Activated naive CD4-positive, alpha-beta T cell treated with Interleukin-2 at 50 U/mL for 16 hours (primary cell): ENCODE results near the gene CDADC1.
A peak's percentile ranks its signal among the peaks of the same experiment; 100 is the strongest.

Experiments used
- DNase-seq: peaks from one replicate; pipeline ENCODE4 v3.0.0-alpha.2; 2020

Gene CDADC1

DNA sequence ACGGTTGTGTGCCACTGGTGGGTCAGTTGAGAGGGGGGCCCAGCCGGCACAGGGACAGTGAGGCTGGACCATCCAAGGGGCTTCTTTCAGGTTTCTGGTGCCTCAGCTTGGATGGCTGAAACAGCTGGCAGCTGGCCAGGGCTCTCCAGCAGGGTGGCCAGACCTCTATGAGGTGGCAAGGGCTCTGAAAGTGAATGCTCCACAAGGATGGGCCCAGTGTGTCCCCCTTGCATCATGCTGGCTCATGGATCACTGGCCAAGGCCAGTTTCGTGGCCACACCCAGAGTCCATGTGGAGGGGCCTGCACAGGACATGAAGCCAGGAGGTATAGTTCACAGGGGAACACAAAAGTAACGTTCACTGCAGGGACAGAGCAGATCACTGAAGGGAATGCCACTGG, 49.6 kb downstream of the CDADC1 start:
- no peak for DNase-seq

DNA sequence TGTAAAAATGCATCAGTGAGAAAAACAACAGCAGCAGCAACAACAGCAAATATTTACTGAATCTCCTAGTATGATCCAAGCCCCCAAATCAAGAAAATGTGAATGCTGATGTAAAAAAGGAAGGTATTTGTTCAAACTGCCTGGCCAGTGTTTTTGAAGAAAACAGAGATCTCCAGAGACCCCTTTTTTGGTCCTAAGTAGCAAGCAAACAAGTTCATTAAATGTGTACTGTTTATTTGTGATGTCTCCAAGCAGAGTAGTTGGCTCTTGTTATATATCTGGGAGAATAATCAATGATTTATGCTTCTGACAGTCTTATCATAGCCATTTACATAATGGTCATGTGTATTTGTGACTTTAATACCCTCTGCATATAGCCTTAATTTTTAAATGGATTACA, 50.7 kb downstream of the CDADC1 start:
- no peak for DNase-seq

DNA sequence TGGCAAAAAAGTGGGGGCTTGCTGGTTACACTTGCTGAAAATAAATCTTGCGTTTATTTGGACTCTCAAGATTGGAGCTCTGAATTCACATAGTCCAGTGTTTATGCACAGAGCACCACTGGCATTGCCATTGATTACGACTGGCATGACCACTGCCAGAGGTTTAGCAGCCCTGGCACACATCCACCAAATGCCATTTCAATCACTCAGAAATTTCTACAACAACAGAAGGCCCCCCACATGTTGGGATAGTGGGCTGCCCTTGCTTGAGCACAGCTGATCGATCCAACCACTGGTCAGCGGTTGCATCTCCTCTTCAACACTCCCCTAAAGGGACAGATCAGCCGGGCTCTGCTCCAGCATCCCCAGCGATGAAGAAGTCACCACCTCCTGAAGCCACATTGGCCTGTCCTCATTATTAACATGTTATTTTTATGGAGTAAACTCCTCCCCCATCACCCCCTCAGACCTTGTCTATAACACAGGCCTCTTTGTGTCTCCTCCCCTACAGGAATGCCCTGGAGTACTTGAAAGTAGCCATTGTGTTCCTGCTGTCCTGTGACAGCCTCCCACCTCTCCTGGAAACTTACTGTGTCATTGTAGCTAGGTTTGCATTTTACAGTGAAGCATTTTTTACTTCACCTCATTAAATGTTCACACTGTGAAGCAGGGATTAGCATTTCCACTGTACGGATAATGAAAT, 51.3 kb downstream of the CDADC1 start:
- DNase-seq, result no peak

DNA sequence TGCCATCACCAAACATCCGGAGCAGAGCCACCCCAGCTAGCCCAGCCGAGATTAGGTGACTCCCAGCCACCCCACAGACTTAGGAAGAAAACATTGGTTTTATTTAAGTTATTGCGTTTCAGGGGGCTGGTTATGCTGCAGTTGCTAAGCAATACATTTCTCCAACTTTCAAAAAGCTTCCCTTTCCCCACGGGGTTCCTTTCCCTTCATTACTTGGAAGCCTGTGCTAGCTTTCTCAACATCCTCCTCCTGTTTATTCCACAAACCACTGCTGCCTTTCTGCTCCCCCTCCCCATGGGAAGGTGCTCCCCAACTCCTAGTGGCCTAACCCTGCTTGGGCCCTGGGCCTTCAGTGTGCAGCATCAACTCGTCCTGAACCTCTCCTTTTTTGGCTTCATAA, 52.6 kb downstream of the CDADC1 start:
- DNase-seq, result no peak

DNA sequence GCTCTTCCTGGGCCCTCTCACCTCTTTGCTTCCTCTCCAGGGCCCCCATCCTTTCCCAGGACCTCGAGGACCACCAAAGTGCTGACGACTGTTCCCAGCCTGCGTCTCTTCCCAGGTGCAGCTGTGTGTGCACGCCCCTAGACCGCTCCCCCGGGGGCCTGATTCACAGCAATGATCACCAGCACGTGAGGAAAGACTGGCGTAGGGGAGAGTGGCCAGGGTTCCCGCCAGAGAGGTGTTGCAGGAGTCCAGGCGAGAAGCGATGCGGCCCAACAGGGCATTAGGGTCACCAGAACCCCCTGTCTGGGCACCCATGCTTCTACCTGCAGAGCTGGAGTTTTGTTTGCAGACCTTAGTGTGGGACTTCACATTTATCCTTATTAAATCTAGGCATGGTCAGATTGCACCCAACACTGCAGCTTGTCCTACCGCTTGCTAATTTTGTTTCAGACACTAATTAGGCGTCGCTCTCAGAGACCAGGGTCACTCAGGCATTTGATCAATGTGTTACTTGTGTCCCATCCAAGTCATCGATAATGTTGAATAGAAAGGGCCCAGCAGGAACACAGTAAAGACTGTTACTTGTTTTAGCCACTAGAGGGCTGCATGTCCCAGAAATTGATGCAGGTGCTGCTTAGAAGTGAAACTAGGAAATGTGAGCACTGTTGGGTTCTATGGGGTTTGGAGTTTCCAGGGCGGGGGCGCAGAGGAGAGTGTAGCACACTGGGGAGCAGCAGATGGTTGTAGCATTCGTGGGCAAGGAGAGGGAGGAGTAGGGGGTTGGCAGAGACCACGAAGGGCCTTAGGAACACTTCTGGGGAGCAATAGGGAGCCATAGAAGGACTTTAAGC, 53.2 kb downstream of the CDADC1 start:
- peak; percentile 70 for DNase-seq

DNA sequence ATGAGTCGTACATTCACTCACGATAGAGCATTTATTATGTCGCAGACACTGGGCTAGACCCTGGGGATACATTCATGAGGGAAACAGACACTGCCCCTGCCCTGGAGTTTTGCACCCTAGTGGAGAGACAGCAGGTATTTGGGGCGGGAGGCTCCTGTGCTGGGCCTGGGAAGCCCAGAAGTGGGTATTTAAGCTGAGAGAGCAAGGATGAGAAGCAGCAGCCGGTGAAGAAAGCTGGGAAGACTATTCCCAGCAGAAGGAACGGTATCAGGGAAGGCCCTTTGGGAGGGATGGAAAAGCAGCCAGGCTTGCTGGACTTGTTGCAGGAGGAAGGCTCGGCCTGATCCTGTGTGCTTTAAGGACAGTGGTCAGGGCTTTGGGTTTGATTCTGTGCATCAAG, 54.5 kb downstream of the CDADC1 start:
- no peak for DNase-seq

DNA sequence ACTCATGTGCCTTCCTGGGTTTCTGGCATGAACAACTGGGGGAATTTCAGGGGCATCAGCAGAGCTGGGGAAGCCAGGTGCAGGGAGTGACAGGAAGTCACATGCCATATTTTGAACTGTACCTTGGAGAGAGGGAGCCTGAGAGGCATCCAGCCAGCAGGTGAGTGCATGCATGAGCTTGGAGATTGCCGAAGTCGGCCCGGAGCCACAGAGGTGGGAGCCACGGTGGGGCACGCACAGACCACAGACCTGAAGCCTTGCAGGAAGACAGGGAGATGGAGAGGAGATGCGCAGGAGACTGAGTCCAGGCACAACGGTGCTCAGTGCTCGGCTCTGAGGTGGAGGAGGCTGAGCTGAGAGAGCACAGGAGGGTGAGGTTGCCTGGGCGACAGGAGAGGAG, 55.1 kb downstream of the CDADC1 start:
- DNase-seq, result no peak

DNA sequence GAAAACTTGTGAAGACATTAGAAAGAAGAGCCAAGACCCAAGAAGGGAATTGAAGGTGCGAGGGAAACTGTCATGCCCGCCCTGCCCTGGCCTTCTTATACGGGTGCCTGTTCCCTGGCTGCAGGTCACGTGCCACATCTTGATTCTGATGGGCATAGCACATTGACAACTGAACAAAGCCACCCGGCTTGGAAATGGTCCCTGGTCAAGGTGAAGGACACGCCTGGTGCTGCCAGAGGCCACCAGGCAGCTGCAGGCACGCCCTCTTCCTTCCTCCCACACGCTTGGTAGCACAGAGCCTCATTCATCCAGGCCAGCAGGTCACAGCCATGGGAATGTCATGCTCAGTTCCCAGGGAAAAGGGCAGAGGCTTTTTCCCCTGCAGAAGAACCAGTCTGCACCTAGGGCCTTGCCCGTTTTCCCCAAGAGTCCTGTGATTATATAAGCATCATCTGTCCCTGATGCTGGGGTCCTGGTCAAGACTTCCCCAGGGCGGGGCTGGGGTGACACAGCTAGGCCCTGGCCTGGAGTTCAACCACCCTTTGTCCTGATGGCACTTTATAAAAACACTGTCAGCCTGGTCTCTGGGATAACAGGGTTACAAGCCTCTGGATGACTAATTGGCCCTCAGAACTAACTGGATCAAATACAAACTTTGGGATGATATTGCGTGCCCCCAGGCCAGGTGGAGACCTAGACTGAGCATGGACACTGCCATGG, 56.0 kb downstream of the CDADC1 start:
- DNase-seq, result no peak

DNA sequence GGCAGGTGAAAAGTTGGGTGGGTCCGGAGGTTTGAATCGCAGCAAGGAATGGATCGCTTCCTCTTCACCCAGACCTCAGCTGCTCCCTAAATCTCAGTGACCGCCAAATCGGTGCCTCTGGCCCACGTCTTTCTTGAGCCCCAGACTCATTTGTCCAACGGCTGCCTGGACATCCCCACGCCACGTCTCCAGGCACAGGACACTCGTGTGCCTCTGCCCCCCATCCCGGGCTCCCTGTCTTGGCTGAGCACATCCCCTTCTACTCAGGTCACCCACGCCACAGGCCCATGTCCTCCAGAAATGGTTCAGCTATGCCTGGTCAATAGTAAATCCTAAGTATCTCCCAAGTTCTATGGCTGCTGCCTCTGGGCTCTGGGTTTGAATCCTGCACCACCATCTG, 56.6 kb downstream of the CDADC1 start:
- no peak for DNase-seq

DNA sequence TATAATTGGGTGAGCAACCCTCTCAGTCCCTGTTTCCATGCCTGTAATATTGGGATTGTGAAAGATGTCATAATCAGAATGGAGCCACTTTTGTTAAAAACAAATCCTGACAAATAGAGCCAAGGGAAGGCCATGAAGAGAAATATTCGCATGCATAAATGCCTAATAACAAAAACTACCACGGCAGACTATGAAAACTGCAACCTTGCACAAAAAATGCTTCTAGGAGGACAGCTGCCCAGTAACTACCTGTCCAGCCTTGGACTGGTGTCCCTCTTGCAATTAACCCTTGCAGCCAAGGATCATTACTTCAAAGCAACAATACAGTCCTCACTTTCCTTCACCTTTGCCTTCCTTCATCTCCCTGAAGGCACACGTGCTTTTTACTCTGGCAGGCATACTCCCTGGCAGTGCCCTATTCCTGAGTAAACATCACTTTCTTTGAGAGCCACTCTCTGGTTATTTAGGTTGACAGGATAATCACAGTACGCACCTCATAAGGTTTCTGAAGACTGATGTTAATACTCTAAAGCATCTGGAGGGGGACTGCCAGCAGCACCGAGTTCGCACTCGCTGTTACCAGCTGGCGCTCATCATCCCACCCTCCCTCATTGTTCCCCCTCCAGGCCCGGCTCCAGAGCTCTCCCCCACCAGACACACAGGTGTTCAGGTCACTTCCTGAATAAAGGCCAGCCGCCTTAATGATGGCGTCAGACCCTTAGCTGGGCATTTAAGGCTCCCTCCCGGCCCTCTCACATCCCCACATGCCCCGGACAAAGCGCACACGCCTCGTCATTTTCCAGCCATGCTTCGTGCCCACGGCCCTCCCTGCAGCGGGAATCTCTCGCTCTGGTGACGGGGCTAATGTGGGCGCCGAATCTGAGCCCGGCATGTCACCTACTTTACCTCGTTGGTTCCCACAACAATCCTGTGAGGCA, 57.3 kb downstream of the CDADC1 start:
- DNase-seq, result no peak

DNA sequence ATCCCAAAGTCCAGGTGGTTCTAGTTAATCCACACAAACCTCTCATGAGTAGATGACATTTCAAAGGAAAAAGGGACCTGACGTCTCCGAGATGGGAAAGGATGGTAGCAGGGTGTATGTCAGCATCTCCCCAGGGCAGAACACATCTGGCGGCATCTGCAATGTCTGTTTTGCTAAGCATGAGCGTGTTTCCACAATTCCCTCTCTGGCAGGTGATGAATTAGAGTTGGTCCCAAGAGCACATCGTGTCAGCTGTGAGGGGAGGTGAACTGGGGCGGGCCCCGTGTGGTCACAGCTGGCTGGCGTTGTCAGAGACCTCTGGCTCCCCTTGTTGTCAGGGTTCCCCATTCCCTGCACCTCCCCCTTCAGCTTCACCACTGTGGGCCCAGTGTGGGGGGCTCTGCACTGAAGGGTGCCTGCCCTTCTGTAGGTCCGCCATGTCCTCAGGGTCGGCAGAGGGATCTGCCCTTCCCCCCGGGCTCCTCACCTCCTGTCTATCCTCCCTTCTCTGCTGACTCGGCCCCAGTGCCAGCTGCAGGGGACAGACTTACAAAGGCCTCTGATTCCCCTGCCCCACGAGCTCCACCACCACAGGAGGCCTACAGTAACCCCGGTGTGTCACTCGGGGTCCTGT, 58.2 kb downstream of the CDADC1 start:
- DNase-seq, result no peak

DNA sequence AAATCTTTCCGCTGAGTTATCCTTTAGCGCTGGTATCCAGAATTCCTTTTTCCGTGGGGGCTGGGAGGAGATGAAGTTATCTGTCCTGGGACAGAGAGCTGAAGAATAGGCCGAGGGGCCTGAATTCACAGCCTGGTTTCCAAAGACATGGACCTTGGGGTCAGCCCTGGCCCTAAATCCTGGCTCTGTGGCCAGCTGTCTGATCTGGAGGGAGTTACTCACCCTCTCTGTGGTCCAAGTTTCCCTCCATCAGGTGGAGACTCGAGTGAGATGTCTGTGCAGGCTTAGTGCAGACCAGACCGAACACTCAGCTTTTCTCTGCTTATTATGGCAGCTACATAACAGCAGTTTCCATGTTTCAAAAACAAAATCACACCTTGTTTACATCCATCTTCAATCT, 59.6 kb downstream of the CDADC1 start:
- no peak for DNase-seq

DNA sequence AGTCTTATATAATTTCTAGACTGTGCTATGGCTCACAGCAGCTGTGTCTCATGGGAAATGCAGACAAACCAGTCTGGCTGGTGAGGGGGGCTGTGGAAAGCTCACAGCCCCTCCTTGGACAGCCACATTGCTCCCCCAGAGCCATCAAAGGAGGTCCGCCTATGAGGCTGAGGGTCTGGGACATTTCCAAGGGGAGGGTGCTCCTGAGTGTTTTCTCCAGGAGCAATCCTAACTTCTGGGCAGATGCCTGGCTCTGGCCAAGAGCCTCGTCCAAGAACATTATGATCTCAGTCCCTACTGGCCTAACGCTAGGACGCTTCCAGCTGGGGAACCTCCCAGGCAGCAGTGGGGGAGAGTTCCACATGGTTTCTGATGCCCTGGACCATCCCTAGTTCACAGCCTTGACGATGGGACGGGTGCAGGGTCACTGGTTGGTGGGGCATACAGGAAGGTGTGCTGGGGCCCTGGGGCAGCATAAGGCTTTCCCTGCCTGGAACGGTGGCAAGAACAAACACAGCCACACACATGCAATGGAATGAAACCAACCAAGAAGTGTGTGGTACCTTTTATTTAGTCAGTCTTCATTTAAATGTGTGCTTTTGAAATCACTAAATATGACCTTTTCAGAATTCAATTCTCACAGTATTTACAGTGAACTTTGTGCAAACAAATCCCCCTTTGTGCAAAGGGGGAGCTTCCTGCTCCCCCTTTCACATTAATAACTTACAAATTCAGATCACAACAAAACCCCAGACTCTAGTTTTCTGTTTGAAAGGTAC, 60.6 kb downstream of the CDADC1 start:
- DNase-seq, result no peak

DNA sequence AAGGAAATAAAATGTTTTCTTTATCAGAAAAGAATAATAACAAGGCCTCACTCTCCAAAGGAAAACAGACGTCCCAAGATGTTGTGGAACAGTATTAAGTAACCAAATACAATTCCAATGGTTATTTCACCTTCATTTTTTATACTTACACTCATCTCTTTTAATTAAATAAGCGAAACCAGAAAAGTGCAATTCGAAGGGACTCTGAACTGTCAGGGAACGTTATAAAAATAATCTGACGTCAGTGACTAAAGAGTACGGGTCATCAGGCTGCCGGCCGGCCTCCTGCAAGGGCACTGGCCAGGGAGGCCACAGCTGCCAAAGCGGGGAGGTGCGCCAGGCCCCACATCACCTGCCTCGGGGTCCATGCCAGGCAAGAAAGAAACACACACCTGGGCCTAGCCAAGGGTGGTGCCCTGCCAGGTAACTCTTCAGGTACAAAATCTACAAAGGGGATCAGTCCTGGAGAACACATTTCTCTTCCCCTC, 61.2 kb downstream of the CDADC1 start:
- no peak for DNase-seq

DNA sequence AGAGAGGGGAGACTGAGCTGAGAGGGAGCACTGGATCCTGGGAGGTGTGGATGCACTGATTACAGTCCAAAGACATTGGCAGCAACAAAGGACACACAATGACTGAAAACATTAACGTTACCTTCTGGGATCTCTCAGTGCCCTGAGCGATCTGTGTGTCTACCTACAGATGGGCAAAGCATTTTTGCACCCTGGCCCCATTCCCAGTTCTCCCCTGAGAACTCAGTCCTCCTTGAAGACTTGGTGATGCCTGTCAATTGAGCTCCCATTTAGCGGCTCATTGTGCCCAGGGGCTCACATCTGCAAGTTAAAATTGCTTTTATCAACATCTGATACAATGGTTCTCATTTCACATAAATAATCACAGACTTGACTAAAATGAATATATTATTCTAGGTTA, 62.5 kb downstream of the CDADC1 start:
- DNase-seq, result no peak

DNA sequence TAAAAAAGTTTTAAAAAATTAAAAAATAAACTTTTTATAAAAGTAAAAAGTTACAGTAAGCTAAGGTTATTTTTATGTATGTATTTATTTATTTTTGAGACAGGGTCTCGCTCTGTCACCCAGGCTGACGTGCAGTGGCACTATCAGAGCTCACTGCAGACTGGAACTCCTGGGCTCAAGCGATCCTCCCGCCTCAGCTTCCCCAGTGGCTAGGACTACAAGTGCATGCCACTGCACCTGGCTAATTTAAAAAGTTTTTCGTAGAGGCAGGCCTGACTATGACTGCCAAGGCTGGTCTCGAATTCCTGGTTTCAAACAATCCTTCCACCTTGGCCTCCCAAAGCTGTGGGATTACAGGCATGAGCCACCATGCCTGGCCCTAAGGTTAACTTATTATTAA, 64.1 kb downstream of the CDADC1 start:
- no peak for DNase-seq

DNA sequence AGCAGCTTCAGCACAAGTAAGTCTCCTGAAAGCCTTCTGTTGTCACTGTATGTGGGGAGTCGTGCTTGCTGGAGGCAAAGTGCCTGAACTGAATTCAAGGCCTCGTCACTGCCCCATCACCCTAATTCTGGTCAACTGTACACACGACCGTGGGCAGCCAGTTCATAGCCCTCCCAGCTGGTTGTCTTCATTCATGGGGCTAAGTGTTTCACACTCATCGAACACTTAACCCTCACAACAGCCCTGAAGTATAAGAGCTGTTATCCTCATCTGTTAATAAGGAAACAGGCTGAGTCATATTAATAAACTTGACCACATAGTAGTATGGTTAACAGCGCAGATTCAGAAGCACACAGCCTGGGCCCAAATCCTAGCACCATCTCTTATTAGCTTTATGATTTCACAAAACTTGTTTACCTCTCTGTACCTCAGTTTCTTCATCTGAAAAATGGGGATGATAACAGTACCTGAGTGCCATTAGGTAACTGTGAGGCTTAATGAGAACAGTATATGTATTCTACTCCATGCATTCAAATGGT, 66.7 kb downstream of the CDADC1 start:
- DNase-seq, result no peak

DNA sequence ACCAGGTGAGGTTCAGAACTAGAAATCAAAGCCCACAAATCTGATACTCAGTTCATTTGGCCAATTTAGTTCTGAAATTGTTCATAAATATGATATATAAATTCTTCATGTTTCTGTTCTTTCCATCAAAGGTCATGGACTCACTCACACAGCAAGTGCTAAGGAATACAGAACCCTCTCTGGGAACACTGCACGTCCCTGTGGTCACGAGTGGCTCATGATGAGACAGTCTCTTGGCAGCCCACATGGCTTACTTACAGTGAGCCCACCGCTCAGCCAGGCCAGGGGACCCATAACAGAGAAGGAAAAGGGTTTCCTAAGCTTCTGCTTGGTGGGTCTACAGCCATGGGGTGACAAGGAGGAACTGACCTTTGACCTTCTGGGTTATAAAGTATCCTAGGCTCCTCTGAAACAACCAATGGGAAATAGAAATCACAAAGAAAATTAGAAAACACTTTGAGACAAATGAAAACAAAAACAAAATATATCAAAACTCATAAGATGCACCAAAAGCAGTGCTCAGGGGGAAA, 67.4 kb downstream of the CDADC1 start:
- no peak for DNase-seq

DNA sequence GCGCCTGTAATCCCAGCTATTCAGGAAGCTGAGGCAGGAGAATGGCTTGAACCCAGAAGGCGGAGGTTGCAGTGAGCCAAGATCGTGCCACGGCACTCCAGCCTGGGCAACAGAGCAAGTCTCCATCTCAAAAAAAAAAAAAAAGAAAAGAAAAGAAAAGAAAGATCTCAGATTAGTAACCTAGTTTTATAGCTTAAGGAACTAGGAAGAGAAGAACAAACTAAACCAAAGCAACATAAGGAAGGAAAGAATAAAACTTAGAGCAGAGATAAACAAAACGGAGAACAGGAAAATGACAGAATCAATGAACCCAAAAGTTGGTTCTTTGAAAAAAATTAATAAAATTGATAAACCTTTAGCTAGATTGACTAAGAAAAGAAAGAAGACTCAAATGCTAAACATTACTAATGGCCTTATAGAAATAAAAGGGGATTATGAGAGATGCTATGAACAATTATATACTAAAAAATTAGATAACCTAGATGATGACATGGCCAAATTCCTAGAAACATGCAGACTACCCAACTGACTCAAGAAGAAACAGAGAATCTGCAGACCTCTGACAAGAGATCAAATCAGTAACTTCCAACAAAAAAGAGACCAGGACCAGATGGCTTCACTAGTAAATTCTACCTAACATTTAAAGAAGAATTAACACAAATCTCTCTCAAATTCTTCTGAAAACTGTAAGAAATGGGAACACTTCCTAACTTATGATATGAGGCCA, 68.2 kb downstream of the CDADC1 start:
- DNase-seq, result no peak

DNA sequence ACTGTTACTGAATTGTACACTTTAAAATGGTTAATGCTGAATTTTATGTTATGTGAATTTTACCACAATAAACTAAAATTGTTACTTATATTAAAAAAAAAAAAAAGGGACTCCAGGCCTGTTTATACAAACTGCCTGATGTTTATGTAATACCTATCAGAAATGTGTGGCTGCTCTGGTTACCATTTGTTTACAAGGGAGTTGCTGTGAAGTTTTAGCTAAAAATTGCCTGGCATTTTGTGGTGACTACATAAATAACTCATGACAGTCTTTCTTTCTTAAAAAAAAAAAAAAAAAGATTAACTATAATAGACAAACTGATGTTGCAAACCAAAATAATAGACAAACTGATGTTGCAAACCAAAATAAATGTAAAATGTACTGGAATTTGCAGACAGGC, 71.8 kb downstream of the CDADC1 start:
- DNase-seq, result no peak
